GM12874 (cell line): ENCODE measurements around the gene UTP14C.

Experiments used
- TF ChIP-seq, protein P1 (sequence below): IDR thresholded peaks from 2 replicates; pipeline ENCODE4 v1.5.1; 2011; ENCODE audit warnings: low read depth, mild to moderate bottlenecking, control low read depth, low read length, moderate library complexity; ENCODE audit not compliant: insufficient read depth

UTP14C gene

DNA sequence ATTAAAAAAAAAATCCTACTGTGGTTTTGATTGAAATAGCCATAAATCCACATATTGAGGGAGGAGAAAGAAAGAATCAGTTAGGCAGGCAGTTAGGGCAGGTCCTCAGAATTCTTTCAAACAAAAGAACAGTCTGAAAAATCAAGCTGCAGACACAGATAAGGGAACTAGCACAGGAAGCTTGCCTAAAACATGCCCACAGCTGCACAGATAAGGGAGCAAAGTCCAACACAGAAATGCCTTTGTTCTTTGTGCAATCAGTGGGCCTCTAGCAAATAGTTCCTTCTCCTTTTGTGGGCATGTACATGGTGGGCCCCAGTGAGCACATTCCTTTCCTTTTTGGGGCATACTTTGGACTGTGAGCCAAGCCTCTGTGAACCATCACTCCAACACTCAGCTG, 42.7 kb downstream of the UTP14C start:
- TF ChIP-seq, protein P1, sequence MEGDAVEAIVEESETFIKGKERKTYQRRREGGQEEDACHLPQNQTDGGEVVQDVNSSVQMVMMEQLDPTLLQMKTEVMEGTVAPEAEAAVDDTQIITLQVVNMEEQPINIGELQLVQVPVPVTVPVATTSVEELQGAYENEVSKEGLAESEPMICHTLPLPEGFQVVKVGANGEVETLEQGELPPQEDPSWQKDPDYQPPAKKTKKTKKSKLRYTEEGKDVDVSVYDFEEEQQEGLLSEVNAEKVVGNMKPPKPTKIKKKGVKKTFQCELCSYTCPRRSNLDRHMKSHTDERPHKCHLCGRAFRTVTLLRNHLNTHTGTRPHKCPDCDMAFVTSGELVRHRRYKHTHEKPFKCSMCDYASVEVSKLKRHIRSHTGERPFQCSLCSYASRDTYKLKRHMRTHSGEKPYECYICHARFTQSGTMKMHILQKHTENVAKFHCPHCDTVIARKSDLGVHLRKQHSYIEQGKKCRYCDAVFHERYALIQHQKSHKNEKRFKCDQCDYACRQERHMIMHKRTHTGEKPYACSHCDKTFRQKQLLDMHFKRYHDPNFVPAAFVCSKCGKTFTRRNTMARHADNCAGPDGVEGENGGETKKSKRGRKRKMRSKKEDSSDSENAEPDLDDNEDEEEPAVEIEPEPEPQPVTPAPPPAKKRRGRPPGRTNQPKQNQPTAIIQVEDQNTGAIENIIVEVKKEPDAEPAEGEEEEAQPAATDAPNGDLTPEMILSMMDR: no peak

DNA sequence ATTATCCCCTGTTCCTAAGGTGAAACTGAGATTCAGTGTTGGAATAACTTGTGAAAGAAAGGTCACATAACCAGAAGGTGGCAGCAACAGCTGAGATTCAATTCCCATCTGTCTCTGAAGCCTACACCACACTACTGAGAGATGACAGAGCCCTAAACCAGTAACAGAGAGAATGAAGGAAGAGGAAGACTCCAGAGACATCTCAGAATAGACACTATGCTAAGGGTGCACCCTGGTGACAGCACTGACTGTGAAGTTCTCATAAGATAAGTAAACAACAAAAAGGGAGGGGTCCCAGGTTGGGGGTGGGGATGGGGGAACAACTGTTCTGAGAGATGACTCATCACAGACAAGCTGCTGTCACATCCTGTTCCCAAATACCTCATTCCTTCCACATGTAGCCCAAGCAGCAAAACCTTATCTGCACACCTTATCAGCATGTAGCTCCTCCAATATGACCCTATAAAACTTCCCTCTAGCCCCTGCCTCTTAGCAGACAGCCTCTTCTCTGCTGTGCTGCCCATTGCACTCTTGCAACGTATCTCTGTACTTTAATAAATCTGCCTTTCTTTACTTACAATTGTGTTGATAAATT, 46.5 kb downstream of the UTP14C start:
- TF ChIP-seq, protein P1: no peak
